ENCODE data around the gene KRTAP5-11. TPM values are rescaled to one million over a fixed set of nuclear protein-coding genes. Genes with fewer than 3 reads are reported as not detected.

Gene KRTAP5-11
- polyA plus RNA-seq, 2 of the 4 experiments (the other 2 are of a cell fraction) = not detected

GRCh38 chr11:71544525-71545214, 38.0 kb downstream of the KRTAP5-11 start (continued):
- TF ChIP-seq MYC (IDR thresholded peaks at IDR 0.05; ENCODE audit: borderline replicate concordance, low read length) (no peak), POLR2A (IDR thresholded peaks at IDR 0.05; ENCODE audit: low read length) (no peak)

- WGBS (ENCODE audit: missing lambda C conversion rate) = 68% methylated on average over 8 of the region's 8 CpGs
- Histone ChIP-seq H3K4me3 (no peak overlapping the region), H3K4me1 (no peaks in the 10 kb centered on the region), H3K27ac (no peak overlapping the region), H3K9me3 (peaks cover 2% of the 10 kb centered on the region; the same call in 1 of the 3 replicates), H3K4me2 (no peak overlapping the region)
- FAIRE-seq (no peak), ATAC-seq (no peak), DNase-seq (ENCODE audit: low read depth in 1 of 2, low spot score in 1 of 2) (no peak)
- POLR2A ChIA-PET = no interaction called here
- CTCF ChIA-PET = no interaction called here
- TF ChIP-seq BCL3 (IDR thresholded peaks at IDR 0.05) (no peak), USF2 (IDR thresholded peaks at IDR 0.05) (no peak), BHLHE40 (IDR thresholded peaks at IDR 0.05; ENCODE audit: low read depth, low read length) (no peak), REST (IDR thresholded peaks at IDR 0.05) (no peak), JUNB (IDR thresholded peaks at IDR 0.05) (no peak), ZNF302 (CRISPR knock-in tag; IDR thresholded peaks at IDR 0.05) (no peak), NPAS2 (CRISPR knock-in tag; IDR thresholded peaks at IDR 0.05; ENCODE audit: borderline replicate concordance) (no peak), RARB (CRISPR knock-in tag; IDR thresholded peaks at IDR 0.05) (no peak), TP53 (CRISPR knock-in tag; IDR thresholded peaks at IDR 0.05) (no peak), RNF2 (IDR thresholded peaks at IDR 0.05; ENCODE audit: borderline replicate concordance, low read depth) (no peak), HEYL (CRISPR knock-in tag; IDR thresholded peaks at IDR 0.05) (no peak), ZFP36 (IDR thresholded peaks at IDR 0.05; ENCODE audit: borderline replicate concordance, partially characterized antibody) (no peak), JUN (IDR thresholded peaks at IDR 0.05) (no peak), ESRRA (IDR thresholded peaks at IDR 0.05; ENCODE audit: borderline replicate concordance, low read length) (no peak), E2F6 (IDR thresholded peaks at IDR 0.05; ENCODE audit: borderline replicate concordance, low read depth) (no peak), KDM5A (IDR thresholded peaks at IDR 0.05) (no peak), NFE2L2 (conservative IDR thresholded peaks at IDR 0.05; ENCODE audit: low read length) (no peak)
These were observed 38.8 kb downstream of the KRTAP5-11 start for GRCh38 chr11:71543866-71544265.

All from A549 (cell line).